Fibroblast of villous mesenchyme (primary cell): ENCODE data around the gene SIN3A. TPM values are rescaled to one million over a fixed set of nuclear protein-coding genes. Genes with fewer than 3 reads are reported as not detected.
A peak's percentile ranks its signal among the peaks of the same experiment; 100 is the strongest.

Experiments used
- DNase-seq: peaks from one replicate; pipeline ENCODE4 v3.0.0-alpha.2; 2010; ENCODE audit warnings: low read depth
- H3K4me3 ChIP-seq: 2 replicates; pipeline ENCODE4 v1.5.1; 2011; ENCODE audit warnings: low read depth, mild to moderate bottlenecking, low read length
- CTCF ChIP-seq: IDR thresholded peaks from 2 replicates; pipeline ENCODE4 v1.5.1; 2012; ENCODE audit warnings: low read depth, mild to moderate bottlenecking, low read length; ENCODE audit not compliant: insufficient read depth
- total RNA-seq: library from RNA; depleted of rRNA; stranded (reverse); fragments of >200 nt; gene quantifications from 2 replicates; pipeline ENCODE4 v1.2.3, GENCODE V29; 2012

The SIN3A gene
- total RNA-seq, 1 donor, result 35.0 TPM

GRCh38 chr15:75431270-75431669 lies 20.2 kb downstream of the SIN3A start:
- DNase-seq, result no peak
- no peak for TF ChIP-seq CTCF
- no peak overlapping the region for H3K4me3 ChIP-seq

GRCh38 chr15:75430259-75430658 lies 21.2 kb downstream of the SIN3A start:
- H3K4me3 ChIP-seq, result no peak overlapping the region
- no peak for TF ChIP-seq CTCF
- DNase-seq, result no peak

- no peak for DNase-seq
- no peak overlapping the region for H3K4me3 ChIP-seq
- TF ChIP-seq CTCF, result no peak
Measured at GRCh38 chr15:75428152-75428551, 23.3 kb downstream of the SIN3A start.

DNA sequence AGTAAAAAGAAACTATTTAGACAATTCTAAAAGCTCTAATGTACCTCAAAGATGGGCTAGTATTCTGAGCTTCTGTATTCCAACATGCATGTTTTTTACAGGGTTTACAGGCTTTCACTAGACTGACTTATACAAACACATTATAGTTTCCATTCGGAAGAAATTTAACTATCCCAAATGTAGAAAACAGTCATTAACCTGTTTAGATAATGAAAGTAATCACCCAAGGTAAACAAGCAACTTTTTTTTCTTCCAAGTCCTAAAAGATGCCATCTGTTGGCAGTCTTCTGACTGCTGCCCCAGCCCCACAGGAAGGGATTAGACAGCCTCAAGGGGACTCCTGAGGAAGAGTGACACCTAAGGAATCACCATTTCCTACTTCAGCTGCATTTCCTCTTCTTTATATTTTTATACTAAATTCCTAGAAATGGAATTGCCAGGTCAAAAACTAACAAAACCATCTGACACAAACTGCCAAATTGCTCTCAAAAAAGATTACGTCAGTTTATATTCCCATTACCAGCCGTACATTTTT lies 25.5 kb downstream of the SIN3A start:
- H3K4me3 ChIP-seq, result no peak overlapping the region
- TF ChIP-seq CTCF, result no peak
- DNase-seq, result no peak

- DNase-seq, result no peak
- TF ChIP-seq CTCF, result no peak
- H3K4me3 ChIP-seq, result no peak overlapping the region
Measured at GRCh38 chr15:75422554-75422953, 28.9 kb downstream of the SIN3A start.

GRCh38 chr15:75420698-75421097 lies 30.8 kb downstream of the SIN3A start:
- DNase-seq, result peak; percentile 64
- no peak for TF ChIP-seq CTCF
- H3K4me3 ChIP-seq, result no peak overlapping the region

GRCh38 chr15:75416584-75416983 lies 34.9 kb downstream of the SIN3A start:
- TF ChIP-seq CTCF, result no peak
- DNase-seq, result no peak
- H3K4me3 ChIP-seq, result no peak overlapping the region
